Stimulated activated CD4-positive, alpha-beta T cell treated with anti-CD3 and anti-CD28 coated beads, Interleukin-2, amount 100 ng/mL, for 4 hours (primary cell): Measurements from ENCODE around the gene RASA2.

Source experiments
- DNase-seq: peaks from one replicate; pipeline ENCODE4 v3.0.0-alpha.2; 2020; ENCODE audit warnings: low read depth

RASA2 gene

GRCh38 chr3:141486746-141487520 is at the start of gene RASA2:
Gene RASA2, plus strand, starts transcription at chr3:141487027. Its CDS starts 57 bp downstream, at chr3:141487084.
- peak; percentile 52 for DNase-seq

- DNase-seq = no peak
These were observed 47.2 kb upstream of the RASA2 start for GRCh38 chr3:141439589-141439988.

DNA sequence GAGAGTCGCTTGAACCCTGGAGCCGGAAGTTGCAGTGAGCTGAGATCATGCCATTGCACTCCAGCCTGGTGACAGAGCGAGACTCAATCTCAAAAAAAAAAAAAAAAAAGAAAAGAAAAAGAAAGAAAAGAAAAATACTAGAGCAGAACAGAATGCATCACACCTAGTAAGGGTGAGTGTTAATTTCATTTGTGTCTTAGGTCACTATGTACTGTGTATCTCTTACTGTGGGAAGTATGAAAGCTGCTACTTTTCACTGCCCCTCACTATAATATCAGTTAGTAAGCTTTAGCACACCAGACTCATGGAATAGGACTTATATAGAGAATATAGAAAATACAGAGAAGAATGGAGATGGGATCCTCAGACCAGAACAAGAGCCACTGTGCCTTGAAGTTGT is 45.9 kb upstream of the RASA2 start:
- DNase-seq = no peak

DNA sequence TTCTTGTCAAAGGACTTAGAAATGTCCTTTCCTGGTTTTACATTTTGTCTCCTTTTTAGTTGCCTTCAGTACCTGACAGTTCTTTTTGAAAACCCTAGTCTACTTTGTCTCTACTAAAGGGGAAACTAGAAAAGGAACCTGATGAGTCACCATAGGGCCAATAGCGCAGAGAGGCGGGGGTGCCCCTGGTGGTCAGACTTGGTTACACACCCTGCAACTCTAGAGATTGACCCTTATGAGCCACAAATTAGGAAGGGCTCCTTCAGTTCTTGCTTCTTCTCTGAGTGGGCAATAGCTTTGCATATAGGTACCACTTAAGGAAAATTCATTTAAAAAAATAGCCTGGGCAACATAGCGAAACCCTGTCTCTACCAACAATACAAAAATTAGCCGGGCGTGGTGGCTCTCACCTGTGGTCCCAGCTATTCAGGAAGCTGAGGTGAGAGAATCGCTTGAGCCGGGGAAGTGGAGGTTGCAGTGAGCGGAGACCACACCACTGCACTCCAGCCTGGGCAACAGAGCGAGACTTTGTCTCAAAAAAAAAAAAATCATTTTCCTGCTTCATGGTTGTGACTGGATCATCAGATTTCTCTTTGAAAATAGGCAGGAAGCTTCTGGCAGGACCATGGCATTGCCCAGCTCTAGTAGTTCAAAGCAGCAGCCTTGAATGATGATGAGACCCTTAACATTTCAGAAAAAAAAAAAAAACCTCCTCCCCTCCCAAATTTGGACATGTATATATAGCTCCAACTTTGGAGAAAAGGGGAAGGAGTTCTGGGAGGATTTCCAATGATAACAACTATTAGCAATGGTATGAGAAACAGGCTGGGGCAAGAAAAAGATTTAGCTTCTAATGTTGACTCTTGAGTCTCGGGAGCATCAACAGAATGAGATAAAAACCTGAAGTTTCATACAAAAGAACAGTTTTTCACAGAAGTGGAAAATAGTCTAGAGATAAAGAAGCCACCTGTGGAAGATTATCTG is 45.2 kb upstream of the RASA2 start:
- peak; percentile 69 for DNase-seq

GRCh38 chr3:141442446-141442845 is 44.4 kb upstream of the RASA2 start:
- DNase-seq = no peak

DNA sequence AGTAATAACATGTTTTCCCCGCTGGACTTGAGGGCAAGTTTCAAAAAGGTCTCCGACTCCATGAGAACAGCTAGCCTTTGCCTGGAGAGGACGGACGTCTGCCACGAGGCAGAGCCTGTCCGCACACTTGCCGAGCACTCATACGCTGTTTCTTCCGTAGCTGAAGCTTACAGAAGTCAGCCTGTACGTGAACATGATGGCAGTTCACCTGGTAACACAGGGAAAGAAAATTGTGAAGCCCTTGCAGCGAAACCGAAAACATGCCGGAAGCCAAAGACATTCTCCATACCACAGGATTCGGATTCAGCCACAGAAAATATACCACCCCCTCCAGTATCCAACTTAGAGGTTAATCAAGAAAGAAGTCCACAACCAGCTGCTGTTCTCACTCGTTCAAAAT is 43.9 kb upstream of the RASA2 start:
- no peak for DNase-seq

- no peak for DNase-seq
These were observed 42.1 kb upstream of the RASA2 start for GRCh38 chr3:141444586-141445285.

GRCh38 chr3:141445990-141446389 is 40.8 kb upstream of the RASA2 start:
- DNase-seq = no peak

GRCh38 chr3:141446737-141447136 is 40.1 kb upstream of the RASA2 start:
- DNase-seq = no peak

DNA sequence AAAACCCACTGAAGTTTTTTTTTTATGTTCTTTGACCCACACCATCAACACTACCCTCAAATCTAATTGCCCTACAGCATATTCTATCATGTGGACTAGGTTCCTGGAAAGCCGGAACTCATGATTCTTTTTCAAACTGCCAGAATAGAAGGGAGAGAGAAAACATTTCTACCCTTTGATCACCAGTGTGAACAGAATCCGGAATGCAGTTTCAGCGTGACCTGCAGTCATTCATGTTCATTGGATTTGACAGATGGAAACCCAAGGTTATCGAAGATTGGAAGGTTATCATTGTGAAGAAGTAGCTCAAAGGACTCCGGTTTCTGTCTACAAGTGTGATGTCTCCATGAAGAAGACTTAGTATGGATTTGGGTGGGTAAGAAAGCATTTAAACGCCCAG is 39.4 kb upstream of the RASA2 start:
- no peak for DNase-seq

DNA sequence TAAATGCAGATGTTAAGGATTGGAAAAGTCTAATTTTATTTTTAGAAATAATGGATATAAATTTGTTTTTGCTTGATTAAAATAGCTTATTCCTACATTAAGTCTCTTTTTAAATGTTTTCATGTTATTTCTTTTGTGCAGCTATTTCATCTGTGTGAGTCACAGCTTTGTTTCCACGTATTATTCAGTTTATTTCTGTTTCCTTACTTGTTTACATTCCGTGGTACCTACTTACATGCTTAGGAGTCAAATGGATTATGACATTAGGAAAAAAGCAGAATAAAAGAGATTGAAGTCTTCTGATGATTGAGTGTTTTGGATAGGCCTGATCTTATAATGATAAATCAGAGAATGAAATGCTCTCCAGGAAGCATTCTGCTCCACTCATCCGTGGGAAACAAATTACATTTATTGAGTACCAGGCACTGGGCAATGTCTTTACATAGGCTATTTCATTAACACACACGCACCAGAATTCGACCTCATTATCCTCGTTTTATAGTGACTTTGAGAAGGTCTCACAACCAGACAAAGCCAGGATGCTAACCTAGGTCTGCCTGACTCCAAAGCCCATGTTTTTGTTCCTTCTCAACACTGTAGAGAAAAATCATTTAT is 38.1 kb upstream of the RASA2 start:
- no peak for DNase-seq

DNA sequence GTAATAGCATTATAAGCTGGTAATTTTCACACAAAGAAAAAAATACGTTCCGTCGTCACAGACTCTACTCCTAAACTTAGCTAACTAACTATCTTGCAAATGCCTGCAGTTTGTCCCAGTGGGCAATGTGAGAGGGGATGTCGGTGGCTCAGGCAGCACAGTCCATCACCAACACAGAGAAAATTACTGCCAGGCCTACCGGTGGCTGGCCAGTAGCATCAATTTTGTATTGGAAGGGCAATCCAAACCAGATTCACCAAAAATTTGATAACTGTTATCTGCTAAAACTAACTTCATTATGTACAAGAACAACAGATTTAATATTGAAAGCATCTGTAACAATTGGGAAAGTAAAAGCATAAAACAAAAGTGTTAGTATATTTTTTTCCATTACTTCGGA is 37.4 kb upstream of the RASA2 start:
- DNase-seq = no peak

GRCh38 chr3:141450727-141451375 is 36.0 kb upstream of the RASA2 start:
- DNase-seq = no peak

DNA sequence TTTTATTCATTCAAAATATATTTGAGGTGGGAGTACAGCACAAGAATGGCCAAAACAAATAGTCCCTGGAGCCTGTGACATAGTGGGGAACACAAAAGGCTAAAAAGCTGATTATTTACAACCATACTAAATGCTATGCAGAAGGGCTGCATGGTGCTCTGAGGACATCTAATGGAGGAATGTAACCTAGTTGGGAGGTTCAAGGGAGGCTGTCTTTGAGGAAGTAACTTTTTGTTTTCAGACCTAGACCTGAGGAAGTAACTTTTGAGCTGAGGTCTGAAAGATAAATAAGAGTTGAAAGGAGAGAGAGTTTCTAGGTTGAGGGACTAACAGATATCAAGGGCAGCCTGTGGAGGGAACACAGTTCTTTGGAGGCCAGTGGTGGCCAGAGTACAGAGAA is 34.8 kb upstream of the RASA2 start:
- peak; percentile 19 for DNase-seq

DNA sequence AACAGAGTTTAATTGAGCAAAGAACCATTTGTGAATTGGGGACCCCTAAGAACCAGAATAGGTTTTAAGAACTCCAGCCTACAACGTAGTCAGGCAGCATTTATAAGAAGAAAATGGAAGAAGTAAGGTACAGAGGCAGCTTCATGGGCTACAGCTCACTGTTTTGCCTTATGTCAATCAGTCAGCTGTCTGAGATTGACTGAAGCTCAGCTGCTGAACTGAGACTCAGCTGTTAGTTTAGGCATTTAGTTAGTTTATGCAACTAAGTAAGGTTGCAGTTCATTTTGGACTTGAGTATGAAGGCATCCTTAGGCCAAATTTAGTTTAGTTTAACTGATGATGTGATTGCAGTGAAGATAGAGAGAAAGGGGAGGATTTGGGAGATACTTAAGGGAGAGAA is 34.1 kb upstream of the RASA2 start:
- DNase-seq = no peak

GRCh38 chr3:141454054-141454453 is 32.8 kb upstream of the RASA2 start:
- no peak for DNase-seq

DNA sequence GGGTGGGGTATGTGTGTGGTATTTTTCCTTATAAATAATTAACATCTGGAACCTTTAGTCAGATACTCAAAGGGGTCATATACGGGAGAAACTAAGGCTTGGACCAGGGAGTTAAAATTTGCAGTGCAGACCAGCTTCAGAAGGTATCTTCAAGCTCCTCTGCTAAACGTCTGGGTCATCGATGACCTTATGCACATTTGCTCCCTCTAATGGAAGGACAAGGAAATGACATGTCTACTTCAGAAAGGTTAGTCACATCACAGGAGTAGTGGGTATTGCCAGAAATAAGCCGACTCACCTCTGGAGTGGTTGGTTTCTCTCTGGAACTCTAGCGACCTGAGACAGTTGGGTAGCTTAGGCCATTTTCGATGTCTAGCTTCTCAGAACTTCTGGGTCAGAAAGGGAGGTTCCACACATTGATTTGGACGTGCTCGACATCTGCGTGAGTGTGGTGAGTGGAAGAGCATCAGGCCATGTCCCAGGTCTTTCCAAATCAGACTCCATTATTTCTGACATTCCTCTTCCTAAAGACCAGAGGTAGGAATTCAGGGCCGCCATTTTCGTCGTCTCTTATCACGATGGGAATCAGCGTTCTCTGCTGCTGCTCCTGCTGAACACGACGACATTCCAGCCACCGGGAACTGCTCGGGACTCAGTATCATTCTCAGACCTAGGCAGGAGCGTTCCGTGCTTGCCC is 31.8 kb upstream of the RASA2 start:
- no peak for DNase-seq

DNA sequence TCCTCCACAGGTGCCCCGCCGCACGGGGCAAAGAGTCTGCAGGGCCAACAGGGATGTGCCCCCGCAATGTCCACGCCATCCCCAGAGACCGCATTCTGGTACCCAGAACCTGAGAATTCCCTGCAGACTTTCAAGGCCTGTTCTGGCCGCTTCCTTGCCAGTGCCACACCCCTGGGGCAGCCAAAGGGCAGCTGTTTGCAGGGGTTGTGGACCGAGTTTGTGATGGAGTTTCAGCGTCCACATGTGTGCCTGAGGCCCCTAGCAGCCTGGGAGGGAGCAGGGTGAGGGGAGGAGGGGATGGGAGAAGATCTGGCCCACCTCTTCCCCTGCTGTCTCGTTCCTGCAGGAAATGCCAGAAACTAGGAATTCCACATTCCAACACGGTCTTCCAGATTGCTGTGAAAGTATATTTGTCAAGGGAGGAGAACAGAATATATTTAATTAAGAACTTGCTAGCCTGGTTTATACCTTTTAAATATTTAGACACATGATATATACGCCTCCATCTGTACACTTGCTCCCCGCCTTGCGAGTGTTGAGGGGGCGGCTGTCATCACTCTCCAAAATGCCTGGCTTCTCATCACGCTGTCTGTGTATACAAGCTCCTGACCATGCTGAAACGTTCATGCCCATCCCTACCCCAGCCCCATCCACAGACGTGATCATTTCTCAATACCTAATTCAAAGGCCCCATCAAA is 31.1 kb upstream of the RASA2 start:
- no peak for DNase-seq

DNA sequence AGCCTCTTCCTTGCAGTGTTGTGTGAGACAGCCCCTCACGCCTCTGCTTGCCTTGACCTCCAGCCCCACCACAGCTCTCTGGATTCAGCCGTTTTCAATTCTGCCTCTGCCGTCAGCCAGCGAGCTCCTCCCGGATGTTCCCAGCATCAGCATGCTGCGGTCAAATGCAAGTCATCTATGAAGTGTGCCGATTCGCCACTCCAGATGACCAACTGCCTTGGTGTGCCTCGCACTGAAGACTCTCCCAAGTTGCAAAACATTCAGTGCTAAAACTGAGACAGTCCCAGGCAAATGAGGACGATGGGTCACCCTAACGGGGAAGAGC is 30.6 kb upstream of the RASA2 start:
- DNase-seq = no peak

DNA sequence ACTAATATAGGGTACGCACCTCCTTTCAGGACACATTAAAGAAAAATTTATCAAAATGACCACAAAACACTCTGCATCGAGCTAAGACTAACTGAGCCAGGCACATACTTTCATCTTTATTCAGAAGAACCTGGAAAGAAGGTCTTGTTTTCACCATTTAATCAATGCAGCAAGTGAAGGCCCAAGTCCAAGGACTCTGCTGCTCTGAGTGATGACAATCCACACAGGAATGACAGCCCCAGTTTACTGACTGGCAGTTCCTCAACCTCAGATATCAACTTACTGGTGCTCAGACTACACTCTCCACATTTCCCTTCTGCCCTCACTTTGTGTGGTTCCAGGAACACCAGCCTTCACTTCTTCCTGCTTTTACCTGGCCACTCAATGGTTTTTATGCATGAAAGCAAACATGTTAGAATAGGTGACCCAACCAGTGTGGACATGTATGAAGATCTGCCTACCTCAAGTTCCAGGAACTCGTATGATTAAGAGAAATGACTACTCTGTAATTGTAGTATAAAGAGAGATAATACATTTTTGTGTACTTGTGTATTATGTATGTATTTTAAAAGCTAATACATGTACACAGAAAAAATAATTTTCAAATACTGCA is 29.1 kb upstream of the RASA2 start:
- no peak for DNase-seq
